HepG2 (cell line): ENCODE results near the gene TMEM108. TPM values are rescaled to one million over a fixed set of nuclear protein-coding genes. Genes with fewer than 3 reads are reported as not detected.

ENCODE experiments used
- ATAC-seq: fragments of 200-7000 bp; cut with Tn5 transposase; 3 replicates; pipeline ENCODE4 v1.9.1; 2020; ENCODE audit warnings: mild to moderate bottlenecking, moderate library complexity
- BruUV-seq: library from RNA; stranded (reverse); fragments of 400-500 nt; replicated peaks from 2 replicates; lab custom pipeline; 2021; lab: Mats Ljungman, UMichigan
- CTCF ChIA-PET: fragments of 300-600 bp; formaldehyde crosslinking; extraction: SDS; loops from one replicate; lab custom pipeline; 2021; ENCODE audit warnings: low total read pairs, inconsistent platforms, low intra/inter-chr PET ratio; lab: Yijun Ruan, JAX
- POLR2A ChIA-PET: fragments of 350-600 bp; sonication (Branson Sonifier 250); formaldehyde crosslinking; loops from one replicate; lab custom pipeline; 2020; ENCODE audit warnings: antibody characterized with exemption, inconsistent platforms; lab: Yijun Ruan, JAX
- DNase-seq: peaks from one replicate; pipeline ENCODE4 v3.0.0-alpha.2; 2015; ENCODE audit warnings: low spot score
- FAIRE-seq: peaks from 3 replicates; lab custom pipeline; 2011; peaks lifted over from hg19 to GRCh38; lab: Jason Lieb, UNC
- H2AFZ ChIP-seq: one replicate; pipeline ENCODE4 v1.6.1; 2011; ENCODE audit warnings: low read length, inconsistent platforms
- H3K27ac ChIP-seq: fragments of 300-600 bp; 3 replicates; pipeline ENCODE4 v1.8.0; 2011; ENCODE audit warnings: mixed run types, mild to moderate bottlenecking, mixed read lengths, low read length, inconsistent platforms; ENCODE audit not compliant: insufficient read depth; ENCODE audit errors: extremely low read length
- H3K27me3 ChIP-seq, 2 experiments: fragments of 200-600 bp in 1 of 2; 2 replicates in 1 of 2; 3 replicates in 1 of 2; pipeline versions ENCODE4 v1.6.0 to v1.8.0; 2011; ENCODE audit warnings: low read length in 2 of 2, mild to moderate bottlenecking in 2 of 2, moderate library complexity in 2 of 2, inconsistent platforms in 1 of 2; ENCODE audit not compliant: insufficient read depth in 2 of 2, control insufficient read depth in 1 of 2
- H3K36me3 ChIP-seq, 2 experiments: fragments of 200-600 bp in 1 of 2; replicated peaks in 1 of 2; 2 replicates in 1 of 2; 3 replicates in 1 of 2; pipeline versions ENCODE4 v1.5.1 to v1.8.0; 2011; ENCODE audit warnings: low read length in 2 of 2, inconsistent platforms in 1 of 2; ENCODE audit not compliant: insufficient read depth in 2 of 2, control insufficient read depth in 1 of 2
- H3K4me1 ChIP-seq: 2 replicates; pipeline ENCODE4 v1.5.1; 2012; ENCODE audit warnings: low read length, inconsistent platforms; ENCODE audit not compliant: insufficient read depth
- H3K4me2 ChIP-seq: 2 replicates; pipeline ENCODE4 v1.6.0; 2011; ENCODE audit warnings: low read depth, low read length, inconsistent platforms
- H3K4me3 ChIP-seq, 3 experiments: fragments of 200-600 bp in 1 of 3; sonication (generic), shearing (Covaris generic) in 1 of 3; replicated peaks in 1 of 3; 2 replicates each; pipeline ENCODE4 v1.5.1; 2011 to 2016; ENCODE audit warnings: low read length in 3 of 3, inconsistent platforms in 2 of 3, low read depth in 2 of 3, mild to moderate bottlenecking in 2 of 3, control low read depth in 1 of 3, mixed read lengths in 1 of 3; ENCODE audit not compliant: insufficient read depth in 1 of 3
- H3K79me2 ChIP-seq: one replicate; pipeline ENCODE4 v1.6.1; 2011; ENCODE audit warnings: low read length, inconsistent platforms; ENCODE audit not compliant: insufficient read depth
- H3K9ac ChIP-seq: 2 replicates; pipeline ENCODE4 v1.6.0; 2011; ENCODE audit warnings: mild to moderate bottlenecking, low read depth, low read length, inconsistent platforms; ENCODE audit not compliant: insufficient read depth
- H3K9me3 ChIP-seq: 2 replicates; pipeline ENCODE4 v1.5.1; 2012; ENCODE audit warnings: mild to moderate bottlenecking, low read length
- H4K20me1 ChIP-seq: 2 replicates; pipeline ENCODE4 v1.6.0; 2011; ENCODE audit warnings: inconsistent platforms, mild to moderate bottlenecking, low read length, moderate library complexity; ENCODE audit not compliant: insufficient read depth
- ASH2L ChIP-seq: fragments of 300-600, 200-600 bp; sonication (generic); IDR thresholded peaks from 2 replicates; pipeline ENCODE4 v1.7.0; 2017; ENCODE audit warnings: low read depth, mild to moderate bottlenecking, moderate library complexity, mixed read lengths, low read length; ENCODE audit not compliant: insufficient read length
- HNRNPH1 ChIP-seq: fragments of 200-400 bp; formaldehyde crosslinking; optimal IDR thresholded peaks from 2 replicates; pipeline ENCODE3; 2017; ENCODE audit warnings: mild to moderate bottlenecking, low read depth, low read length
- PRPF4 ChIP-seq: fragments of 200-400 bp; formaldehyde crosslinking; IDR thresholded peaks from 2 replicates; pipeline ENCODE4 v1.6.1; 2016; ENCODE audit warnings: low read length, low read depth; ENCODE audit not compliant: poor library complexity, severe bottlenecking
- RNF2 ChIP-seq: fragments of 450-650 bp; conservative IDR thresholded peaks from 2 replicates; pipeline ENCODE4 v1.6.1; 2016; ENCODE audit warnings: low read depth
- ZMAT3 ChIP-seq: sonication (generic); formaldehyde crosslinking; conservative IDR thresholded peaks from 2 replicates; pipeline ENCODE4 v1.7.0; 2021; ENCODE audit warnings: missing genetic modification reagents
- ZNF441 ChIP-seq: sonication (generic); formaldehyde crosslinking; IDR thresholded peaks from 2 replicates; pipeline ENCODE4 v1.7.0; 2021; ENCODE audit warnings: missing genetic modification reagents, borderline replicate concordance
- ZNF552 ChIP-seq: sonication (generic); formaldehyde crosslinking; IDR thresholded peaks from 2 replicates; pipeline ENCODE4 v1.9.0; 2022; ENCODE audit warnings: missing genetic modification reagents, mild to moderate bottlenecking, borderline replicate concordance
- ZNF678 ChIP-seq: sonication (generic); formaldehyde crosslinking; IDR thresholded peaks from 2 replicates; pipeline ENCODE4 v1.4.0; 2020; ENCODE audit warnings: mild to moderate bottlenecking, missing genetic modification reagents
- ZNF768 ChIP-seq: sonication (generic); formaldehyde crosslinking; IDR thresholded peaks from 2 replicates; pipeline ENCODE4 v1.4.0; 2020; ENCODE audit warnings: missing genetic modification reagents
- ZSCAN9 ChIP-seq: IDR thresholded peaks from 2 replicates; pipeline ENCODE4 v1.6.1; 2016; ENCODE audit warnings: borderline replicate concordance
- WGBS: methylation state at CpG from one replicate; pipeline ENCODE4 v1.1.6; 2017; ENCODE audit warnings: low lambda C conversion rate; 5-methylcytosine and 5-hydroxymethylcytosine counted together
- in situ Hi-C: cut with HindIII; loops from 2 replicates; pipeline ENCODE4 v1.10.0; 2017; ENCODE audit warnings: low pct_unique_long_range_greater_than_20kb; ENCODE audit not compliant: extremely low pct_ligation_motif_present
- intact Hi-C: fragments of 100-400 bp; cut with micrococcal nuclease; formaldehyde crosslinking; loops from one replicate; pipeline ENCODE4 v1.10.0; 2022; ENCODE audit not compliant: unreplicated experiment
- polyA plus RNA-seq, 8 experiments: library from polyadenylated mRNA; depleted of rRNA in 3 of 8; stranded (reverse) in 7 of 8; unstranded in 1 of 8; fragments of >200 nt; fragmentation: Illumina TruSeq in 4 of 8; extraction: Trizol in 4 of 8; gene quantifications; 2 replicates each; pipeline versions ENCODE4 v1.2.1 to v1.2.3, GENCODE V29; 2011 to 2016; ENCODE audit warnings: low read depth in 4 of 8, missing spikeins in 1 of 8, mixed read lengths in 1 of 8; ENCODE audit not compliant: insufficient read depth in 1 of 8
- total RNA-seq, 5 experiments: library from RNA; depleted of rRNA; stranded (reverse); fragments of >200 nt; fragmentation: Illumina TruSeq; extraction: Trizol; gene quantifications; 2 replicates each; pipeline ENCODE4 v1.2.3, GENCODE V29; 2016; ENCODE audit warnings: low read depth in 1 of 5
- TF ChIP-seq, protein P1 (sequence below): sonication (generic); formaldehyde crosslinking; IDR thresholded peaks from 2 replicates; pipeline ENCODE4 v1.4.0; 2020; ENCODE audit warnings: mild to moderate bottlenecking, missing genetic modification reagents
- TF ChIP-seq, protein P2 (sequence below): sonication (generic); formaldehyde crosslinking; conservative IDR thresholded peaks from 2 replicates; pipeline ENCODE4 v1.4.0; 2020; ENCODE audit warnings: missing genetic modification reagents
- TF ChIP-seq, protein P3 (sequence below): sonication (generic); formaldehyde crosslinking; IDR thresholded peaks from 2 replicates; pipeline ENCODE4 v1.4.0; 2020; ENCODE audit warnings: missing genetic modification reagents
- TF ChIP-seq, protein P4 (sequence below): sonication (generic); formaldehyde crosslinking; IDR thresholded peaks from 2 replicates; pipeline ENCODE4 v1.4.0; 2020; ENCODE audit warnings: missing genetic modification reagents, mild to moderate bottlenecking, borderline replicate concordance

Gene TMEM108
- total and polyA plus RNA-seq, 2 of the 13 experiments (the other 11 are each of a cell fraction or from before 2014, with no cell fraction given), result not detected

DNA sequence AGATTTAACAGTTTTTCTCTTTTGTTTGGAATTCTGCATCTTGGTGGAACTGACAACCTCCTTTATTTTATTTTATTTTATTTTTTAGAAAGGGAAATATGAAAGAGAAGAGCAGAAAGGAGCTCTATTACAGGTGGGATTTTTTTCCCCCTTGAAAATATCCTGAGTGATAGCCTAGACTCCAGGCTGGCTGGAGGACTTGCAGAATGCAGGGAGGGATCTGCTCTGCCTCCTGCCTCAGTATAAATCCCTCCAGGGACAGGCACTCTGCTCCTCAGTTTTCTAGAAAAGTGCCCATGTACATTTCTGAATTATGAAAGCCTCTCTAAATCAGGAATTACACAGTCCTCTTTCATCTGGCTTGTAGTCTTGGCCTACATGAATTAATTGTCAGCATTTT is 173.7 kb downstream of the TMEM108 start (continued):
- TF ChIP-seq ZNF552 (CRISPR knock-in tag) (no peak), PRPF4 (no peak), RNF2 (no peak)
- TF ChIP-seq, protein P1, sequence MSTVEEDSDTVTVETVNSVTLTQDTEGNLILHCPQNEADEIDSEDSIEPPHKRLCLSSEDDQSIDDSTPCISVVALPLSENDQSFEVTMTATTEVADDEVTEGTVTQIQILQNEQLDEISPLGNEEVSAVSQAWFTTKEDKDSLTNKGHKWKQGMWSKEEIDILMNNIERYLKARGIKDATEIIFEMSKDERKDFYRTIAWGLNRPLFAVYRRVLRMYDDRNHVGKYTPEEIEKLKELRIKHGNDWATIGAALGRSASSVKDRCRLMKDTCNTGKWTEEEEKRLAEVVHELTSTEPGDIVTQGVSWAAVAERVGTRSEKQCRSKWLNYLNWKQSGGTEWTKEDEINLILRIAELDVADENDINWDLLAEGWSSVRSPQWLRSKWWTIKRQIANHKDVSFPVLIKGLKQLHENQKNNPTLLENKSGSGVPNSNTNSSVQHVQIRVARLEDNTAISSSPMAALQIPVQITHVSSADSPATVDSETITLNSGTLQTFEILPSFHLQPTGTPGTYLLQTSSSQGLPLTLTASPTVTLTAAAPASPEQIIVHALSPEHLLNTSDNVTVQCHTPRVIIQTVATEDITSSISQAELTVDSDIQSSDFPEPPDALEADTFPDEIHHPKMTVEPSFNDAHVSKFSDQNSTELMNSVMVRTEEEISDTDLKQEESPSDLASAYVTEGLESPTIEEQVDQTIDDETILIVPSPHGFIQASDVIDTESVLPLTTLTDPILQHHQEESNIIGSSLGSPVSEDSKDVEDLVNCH (CRISPR knock-in tag), result no peak

DNA sequence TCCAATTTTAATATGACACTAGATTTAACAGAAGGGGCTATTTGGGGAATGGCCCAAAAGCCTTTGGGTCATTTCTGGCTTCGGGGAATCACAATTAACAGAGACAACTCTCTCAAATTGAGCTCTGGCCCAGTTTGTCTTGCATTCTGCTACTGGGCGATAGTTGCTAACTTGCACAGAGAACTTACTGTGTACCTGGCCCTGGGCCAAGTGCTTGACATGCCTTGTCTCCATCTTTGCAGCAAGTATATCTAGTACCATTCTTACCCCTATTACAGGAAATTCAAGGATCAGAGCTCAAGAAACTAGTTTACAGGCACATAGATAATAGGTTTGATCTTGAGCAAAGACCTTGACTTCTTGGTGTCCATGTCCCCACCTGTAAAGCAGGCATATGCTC is 175.7 kb downstream of the TMEM108 start:
- H3K9me3 ChIP-seq, result no peaks in the 10 kb centered on the region
- no peaks in the 10 kb centered on the region for H3K79me2 ChIP-seq
- FAIRE-seq (no peak), ATAC-seq (no peak), DNase-seq (no peak)
- H4K20me1 ChIP-seq, result no peaks in the 10 kb centered on the region
- no peak overlapping the region for H3K4me3 ChIP-seq
- BruUV-seq, result no TSS peak
- in situ Hi-C loops (no loop called here), intact Hi-C loops (no loop called here)
- POLR2A ChIA-PET, result no interaction called here
- no peak overlapping the region for H3K4me2 ChIP-seq
- no peak overlapping the region for H3K27ac ChIP-seq
- CTCF ChIA-PET, result no interaction called here
- H3K27me3 ChIP-seq, result no peaks in the 10 kb centered on the region
- no peaks in the 10 kb centered on the region for H3K36me3 ChIP-seq
- H3K9ac ChIP-seq, result no peak overlapping the region
- H3K4me1 ChIP-seq, result no peaks in the 10 kb centered on the region
- H2AFZ ChIP-seq, result no peak overlapping the region
- 0% methylated on average over 2 of the region's 2 CpGs for WGBS
- TF ChIP-seq ZMAT3 (CRISPR knock-in tag) (no peak), ZNF768 (no peak), ZNF441 (CRISPR knock-in tag) (no peak), ZNF678 (CRISPR knock-in tag) (no peak), HNRNPH1 (no peak), ASH2L (no peak), ZSCAN9 (no peak)
- TF ChIP-seq, protein P2, sequence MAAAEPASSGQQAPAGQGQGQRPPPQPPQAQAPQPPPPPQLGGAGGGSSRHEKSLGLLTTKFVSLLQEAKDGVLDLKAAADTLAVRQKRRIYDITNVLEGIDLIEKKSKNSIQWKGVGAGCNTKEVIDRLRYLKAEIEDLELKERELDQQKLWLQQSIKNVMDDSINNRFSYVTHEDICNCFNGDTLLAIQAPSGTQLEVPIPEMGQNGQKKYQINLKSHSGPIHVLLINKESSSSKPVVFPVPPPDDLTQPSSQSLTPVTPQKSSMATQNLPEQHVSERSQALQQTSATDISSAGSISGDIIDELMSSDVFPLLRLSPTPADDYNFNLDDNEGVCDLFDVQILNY (CRISPR knock-in tag), result no peak
- TF ChIP-seq, protein P3, sequence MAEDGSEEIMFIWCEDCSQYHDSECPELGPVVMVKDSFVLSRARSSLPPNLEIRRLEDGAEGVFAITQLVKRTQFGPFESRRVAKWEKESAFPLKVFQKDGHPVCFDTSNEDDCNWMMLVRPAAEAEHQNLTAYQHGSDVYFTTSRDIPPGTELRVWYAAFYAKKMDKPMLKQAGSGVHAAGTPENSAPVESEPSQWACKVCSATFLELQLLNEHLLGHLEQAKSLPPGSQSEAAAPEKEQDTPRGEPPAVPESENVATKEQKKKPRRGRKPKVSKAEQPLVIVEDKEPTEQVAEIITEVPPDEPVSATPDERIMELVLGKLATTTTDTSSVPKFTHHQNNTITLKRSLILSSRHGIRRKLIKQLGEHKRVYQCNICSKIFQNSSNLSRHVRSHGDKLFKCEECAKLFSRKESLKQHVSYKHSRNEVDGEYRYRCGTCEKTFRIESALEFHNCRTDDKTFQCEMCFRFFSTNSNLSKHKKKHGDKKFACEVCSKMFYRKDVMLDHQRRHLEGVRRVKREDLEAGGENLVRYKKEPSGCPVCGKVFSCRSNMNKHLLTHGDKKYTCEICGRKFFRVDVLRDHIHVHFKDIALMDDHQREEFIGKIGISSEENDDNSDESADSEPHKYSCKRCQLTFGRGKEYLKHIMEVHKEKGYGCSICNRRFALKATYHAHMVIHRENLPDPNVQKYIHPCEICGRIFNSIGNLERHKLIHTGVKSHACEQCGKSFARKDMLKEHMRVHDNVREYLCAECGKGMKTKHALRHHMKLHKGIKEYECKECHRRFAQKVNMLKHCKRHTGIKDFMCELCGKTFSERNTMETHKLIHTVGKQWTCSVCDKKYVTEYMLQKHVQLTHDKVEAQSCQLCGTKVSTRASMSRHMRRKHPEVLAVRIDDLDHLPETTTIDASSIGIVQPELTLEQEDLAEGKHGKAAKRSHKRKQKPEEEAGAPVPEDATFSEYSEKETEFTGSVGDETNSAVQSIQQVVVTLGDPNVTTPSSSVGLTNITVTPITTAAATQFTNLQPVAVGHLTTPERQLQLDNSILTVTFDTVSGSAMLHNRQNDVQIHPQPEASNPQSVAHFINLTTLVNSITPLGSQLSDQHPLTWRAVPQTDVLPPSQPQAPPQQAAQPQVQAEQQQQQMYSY, result no peak
- TF ChIP-seq, protein P4, sequence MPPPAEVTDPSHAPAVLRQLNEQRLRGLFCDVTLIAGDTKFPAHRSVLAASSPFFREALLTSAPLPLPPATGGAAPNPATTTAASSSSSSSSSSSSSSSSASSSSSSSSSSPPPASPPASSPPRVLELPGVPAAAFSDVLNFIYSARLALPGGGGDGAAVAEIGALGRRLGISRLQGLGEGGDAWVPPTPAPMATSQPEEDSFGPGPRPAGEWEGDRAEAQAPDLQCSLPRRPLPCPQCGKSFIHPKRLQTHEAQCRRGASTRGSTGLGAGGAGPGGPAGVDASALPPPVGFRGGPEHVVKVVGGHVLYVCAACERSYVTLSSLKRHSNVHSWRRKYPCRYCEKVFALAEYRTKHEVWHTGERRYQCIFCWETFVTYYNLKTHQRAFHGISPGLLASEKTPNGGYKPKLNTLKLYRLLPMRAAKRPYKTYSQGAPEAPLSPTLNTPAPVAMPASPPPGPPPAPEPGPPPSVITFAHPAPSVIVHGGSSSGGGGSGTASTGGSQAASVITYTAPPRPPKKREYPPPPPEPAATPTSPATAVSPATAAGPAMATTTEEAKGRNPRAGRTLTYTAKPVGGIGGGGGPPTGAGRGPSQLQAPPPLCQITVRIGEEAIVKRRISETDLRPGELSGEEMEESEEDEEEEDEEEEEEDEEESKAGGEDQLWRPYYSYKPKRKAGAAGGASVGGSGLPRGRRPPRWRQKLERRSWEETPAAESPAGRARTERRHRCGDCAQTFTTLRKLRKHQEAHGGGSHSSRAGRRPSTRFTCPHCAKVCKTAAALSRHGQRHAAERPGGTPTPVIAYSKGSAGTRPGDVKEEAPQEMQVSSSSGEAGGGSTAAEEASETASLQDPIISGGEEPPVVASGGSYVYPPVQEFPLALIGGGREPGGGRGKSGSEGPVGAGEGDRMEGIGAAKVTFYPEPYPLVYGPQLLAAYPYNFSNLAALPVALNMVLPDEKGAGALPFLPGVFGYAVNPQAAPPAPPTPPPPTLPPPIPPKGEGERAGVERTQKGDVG (CRISPR knock-in tag), result no peak
